HG02943 (cell line): Measurements from ENCODE around the gene MACROD2.

ENCODE experiments used
- ATAC-seq: cut with Tn5 transposase; IDR thresholded peaks from one replicate; pipeline ENCODE4 v1.9.1; 2021; ENCODE audit warnings: mild to moderate bottlenecking, low read depth, moderate library complexity; ENCODE audit not compliant: unreplicated experiment

MACROD2 gene

GRCh38 chr20:15561070-15561569 lies 1565.8 kb downstream of the MACROD2 start:
- ATAC-seq: no peak

GRCh38 chr20:15561707-15562404 lies 1566.5 kb downstream of the MACROD2 start:
- ATAC-seq: no peak

GRCh38 chr20:15563836-15564235 lies 1568.5 kb downstream of the MACROD2 start:
- ATAC-seq: no peak

- no peak for ATAC-seq
Measured at GRCh38 chr20:15564981-15565380, 1569.7 kb downstream of the MACROD2 start.

- no peak for ATAC-seq
Measured at GRCh38 chr20:15565786-15566185, 1570.5 kb downstream of the MACROD2 start.

GRCh38 chr20:15567219-15567618 lies 1571.9 kb downstream of the MACROD2 start:
- no peak for ATAC-seq

GRCh38 chr20:15570156-15570555 lies 1574.8 kb downstream of the MACROD2 start:
- ATAC-seq: no peak

GRCh38 chr20:15571056-15571455 lies 1575.7 kb downstream of the MACROD2 start:
- ATAC-seq: no peak

- no peak for ATAC-seq
Measured at GRCh38 chr20:15575255-15575654, 1579.9 kb downstream of the MACROD2 start.

GRCh38 chr20:15576411-15576810 lies 1581.1 kb downstream of the MACROD2 start:
- no peak for ATAC-seq

GRCh38 chr20:15578113-15578512 lies 1582.8 kb downstream of the MACROD2 start:
- ATAC-seq: no peak

- no peak for ATAC-seq
Measured at GRCh38 chr20:15579688-15580087, 1584.4 kb downstream of the MACROD2 start.

- no peak for ATAC-seq
Measured at GRCh38 chr20:15582146-15582760, 1586.9 kb downstream of the MACROD2 start.

- ATAC-seq: no peak
Measured at GRCh38 chr20:15584507-15584906, 1589.2 kb downstream of the MACROD2 start.

GRCh38 chr20:15593081-15593480 lies 1597.8 kb downstream of the MACROD2 start:
- no peak for ATAC-seq

GRCh38 chr20:15594158-15594695 lies 1598.9 kb downstream of the MACROD2 start:
- ATAC-seq: no peak

- no peak for ATAC-seq
Measured at GRCh38 chr20:15596220-15596890, 1601.0 kb downstream of the MACROD2 start.

- no peak for ATAC-seq
Measured at GRCh38 chr20:15597306-15597705, 1602.0 kb downstream of the MACROD2 start.

GRCh38 chr20:15599961-15600360 lies 1604.6 kb downstream of the MACROD2 start:
- no peak for ATAC-seq

GRCh38 chr20:15600565-15600964 lies 1605.2 kb downstream of the MACROD2 start:
- no peak for ATAC-seq

- no peak for ATAC-seq
Measured at GRCh38 chr20:15603506-15603905, 1608.2 kb downstream of the MACROD2 start.
